HepG2 (cell line): Measurements from ENCODE around the gene CCL27. TPM values are rescaled to one million over a fixed set of nuclear protein-coding genes. Genes with fewer than 3 reads are reported as not detected.
A peak's percentile ranks its signal among the peaks of the same experiment; 100 is the strongest.

Source experiments
- ELK4 ChIP-seq: sonication (generic); formaldehyde crosslinking; IDR thresholded peaks from 2 replicates; pipeline ENCODE4 v1.9.0; 2021; ENCODE audit warnings: missing genetic modification reagents, borderline replicate concordance
- HNRNPL ChIP-seq: fragments of 200-400 bp; formaldehyde crosslinking; IDR thresholded peaks from 2 replicates; pipeline ENCODE4 v1.6.1; 2017; ENCODE audit warnings: mild to moderate bottlenecking, low read depth, low read length
- ZNF10 ChIP-seq: sonication (generic); formaldehyde crosslinking; IDR thresholded peaks from 2 replicates; pipeline ENCODE4 v1.4.0; 2020; ENCODE audit warnings: mild to moderate bottlenecking, low read depth, missing genetic modification reagents, borderline replicate concordance
- ZNF616 ChIP-seq: sonication (generic); formaldehyde crosslinking; IDR thresholded peaks from 2 replicates; pipeline ENCODE4 v1.5.0; 2020; ENCODE audit warnings: low read depth, mild to moderate bottlenecking, missing genetic modification reagents
- ZUFSP ChIP-seq: sonication (generic); formaldehyde crosslinking; IDR thresholded peaks from 2 replicates; pipeline ENCODE4 v1.9.0; 2021; ENCODE audit warnings: missing genetic modification reagents, mild to moderate bottlenecking, borderline replicate concordance
- polyA plus RNA-seq, 8 experiments: library from polyadenylated mRNA; depleted of rRNA in 3 of 8; stranded (reverse) in 7 of 8; unstranded in 1 of 8; fragments of >200 nt; fragmentation: Illumina TruSeq in 4 of 8; extraction: Trizol in 4 of 8; gene quantifications; 2 replicates each; pipeline versions ENCODE4 v1.2.1 to v1.2.3, GENCODE V29; 2011 to 2016; ENCODE audit warnings: low read depth in 4 of 8, missing spikeins in 1 of 8, mixed read lengths in 1 of 8; ENCODE audit not compliant: insufficient read depth in 1 of 8
- total RNA-seq, 5 experiments: library from RNA; depleted of rRNA; stranded (reverse); fragments of >200 nt; fragmentation: Illumina TruSeq; extraction: Trizol; gene quantifications; 2 replicates each; pipeline ENCODE4 v1.2.3, GENCODE V29; 2016; ENCODE audit warnings: low read depth in 1 of 5
- TF ChIP-seq, protein P1 (sequence below): sonication (generic); formaldehyde crosslinking; IDR thresholded peaks from 2 replicates; pipeline ENCODE4 v1.4.0; 2020; ENCODE audit warnings: missing genetic modification reagents, borderline replicate concordance
- TF ChIP-seq, protein P2 (sequence below): sonication (generic); formaldehyde crosslinking; IDR thresholded peaks from 2 replicates; pipeline ENCODE4 v1.4.0; 2020; ENCODE audit warnings: mild to moderate bottlenecking, missing genetic modification reagents, borderline replicate concordance
- TF ChIP-seq, protein P3 (sequence below), 2 experiments: fragments of 450-650 bp in 1 of 2; sonication (generic) in 1 of 2; formaldehyde crosslinking in 1 of 2; IDR thresholded peaks; 2 replicates each; pipeline versions ENCODE4 v1.6.1 to v1.8.0; 2016 to 2022; ENCODE audit warnings: antibody characterized with exemption in 1 of 2, mild to moderate bottlenecking in 1 of 2, missing genetic modification reagents in 1 of 2

The CCL27 gene
- total and polyA plus RNA-seq, 2 of the 13 experiments (the other 11 are each of a cell fraction or from before 2014, with no cell fraction given) = not detected

DNA sequence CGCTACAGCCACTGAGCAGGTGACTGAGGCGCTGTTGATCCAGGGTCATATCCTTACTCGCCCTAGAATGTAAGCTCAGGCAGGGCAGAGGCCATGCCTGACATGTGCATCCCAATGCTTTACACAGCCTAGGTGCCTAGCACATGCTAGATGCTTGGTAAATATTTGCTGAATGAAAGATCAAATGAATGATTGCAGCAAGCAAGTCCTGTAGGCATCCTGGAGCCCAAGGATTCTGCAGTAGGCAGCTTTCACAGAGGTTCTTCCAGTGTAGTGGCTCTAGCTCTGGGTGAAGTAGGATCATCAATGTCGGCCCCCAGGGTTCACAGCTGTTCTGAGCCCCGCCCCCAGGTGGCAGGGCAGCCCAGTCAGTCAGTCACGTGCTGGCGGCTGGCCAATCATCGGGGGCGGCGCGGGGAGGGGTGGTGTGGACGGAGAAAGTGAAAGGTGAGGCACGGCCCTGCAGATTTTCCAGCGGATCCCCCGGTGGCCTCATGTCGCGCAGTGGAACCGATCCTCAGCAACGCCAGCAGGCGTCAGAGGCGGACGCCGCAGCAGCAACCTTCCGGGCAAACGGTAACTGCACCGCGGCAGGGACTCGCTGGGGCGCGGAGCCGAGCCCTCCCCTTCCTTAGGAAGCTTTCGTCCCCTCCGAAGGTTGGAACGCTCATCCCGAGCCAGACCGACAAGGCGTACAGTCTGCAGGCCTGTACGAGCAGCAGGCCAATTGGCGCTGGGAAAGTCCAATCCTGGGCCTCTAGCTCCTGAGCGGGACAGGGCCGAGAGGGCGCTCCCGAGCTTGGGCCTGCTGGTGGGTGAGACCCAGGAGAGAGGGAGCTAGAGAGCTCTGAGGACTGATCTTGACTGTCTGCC lies 16.0 kb downstream of the CCL27 start, which contains the start of gene GALT (continued):
- no peak for TF ChIP-seq ELK4 (CRISPR knock-in tag)
- TF ChIP-seq, protein P1, sequence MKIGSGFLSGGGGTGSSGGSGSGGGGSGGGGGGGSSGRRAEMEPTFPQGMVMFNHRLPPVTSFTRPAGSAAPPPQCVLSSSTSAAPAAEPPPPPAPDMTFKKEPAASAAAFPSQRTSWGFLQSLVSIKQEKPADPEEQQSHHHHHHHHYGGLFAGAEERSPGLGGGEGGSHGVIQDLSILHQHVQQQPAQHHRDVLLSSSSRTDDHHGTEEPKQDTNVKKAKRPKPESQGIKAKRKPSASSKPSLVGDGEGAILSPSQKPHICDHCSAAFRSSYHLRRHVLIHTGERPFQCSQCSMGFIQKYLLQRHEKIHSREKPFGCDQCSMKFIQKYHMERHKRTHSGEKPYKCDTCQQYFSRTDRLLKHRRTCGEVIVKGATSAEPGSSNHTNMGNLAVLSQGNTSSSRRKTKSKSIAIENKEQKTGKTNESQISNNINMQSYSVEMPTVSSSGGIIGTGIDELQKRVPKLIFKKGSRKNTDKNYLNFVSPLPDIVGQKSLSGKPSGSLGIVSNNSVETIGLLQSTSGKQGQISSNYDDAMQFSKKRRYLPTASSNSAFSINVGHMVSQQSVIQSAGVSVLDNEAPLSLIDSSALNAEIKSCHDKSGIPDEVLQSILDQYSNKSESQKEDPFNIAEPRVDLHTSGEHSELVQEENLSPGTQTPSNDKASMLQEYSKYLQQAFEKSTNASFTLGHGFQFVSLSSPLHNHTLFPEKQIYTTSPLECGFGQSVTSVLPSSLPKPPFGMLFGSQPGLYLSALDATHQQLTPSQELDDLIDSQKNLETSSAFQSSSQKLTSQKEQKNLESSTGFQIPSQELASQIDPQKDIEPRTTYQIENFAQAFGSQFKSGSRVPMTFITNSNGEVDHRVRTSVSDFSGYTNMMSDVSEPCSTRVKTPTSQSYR (CRISPR knock-in tag) = no peak; the same call in 1 of the 2 replicates
- peak; percentile 56; the same call in 1 of the 2 replicates for TF ChIP-seq HNRNPL
- TF ChIP-seq ZUFSP = no peak
- TF ChIP-seq, protein P2, sequence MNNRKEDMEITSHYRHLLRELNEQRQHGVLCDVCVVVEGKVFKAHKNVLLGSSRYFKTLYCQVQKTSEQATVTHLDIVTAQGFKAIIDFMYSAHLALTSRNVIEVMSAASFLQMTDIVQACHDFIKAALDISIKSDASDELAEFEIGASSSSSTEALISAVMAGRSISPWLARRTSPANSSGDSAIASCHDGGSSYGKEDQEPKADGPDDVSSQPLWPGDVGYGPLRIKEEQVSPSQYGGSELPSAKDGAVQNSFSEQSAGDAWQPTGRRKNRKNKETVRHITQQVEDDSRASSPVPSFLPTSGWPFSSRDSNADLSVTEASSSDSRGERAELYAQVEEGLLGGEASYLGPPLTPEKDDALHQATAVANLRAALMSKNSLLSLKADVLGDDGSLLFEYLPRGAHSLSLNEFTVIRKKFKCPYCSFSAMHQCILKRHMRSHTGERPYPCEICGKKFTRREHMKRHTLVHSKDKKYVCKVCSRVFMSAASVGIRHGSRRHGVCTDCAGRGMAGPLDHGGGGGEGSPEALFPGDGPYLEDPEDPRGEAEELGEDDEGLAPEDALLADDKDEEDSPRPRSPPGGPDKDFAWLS (CRISPR knock-in tag) = no peak
- no peak for TF ChIP-seq ZNF616 (CRISPR knock-in tag)
- TF ChIP-seq, protein P3, sequence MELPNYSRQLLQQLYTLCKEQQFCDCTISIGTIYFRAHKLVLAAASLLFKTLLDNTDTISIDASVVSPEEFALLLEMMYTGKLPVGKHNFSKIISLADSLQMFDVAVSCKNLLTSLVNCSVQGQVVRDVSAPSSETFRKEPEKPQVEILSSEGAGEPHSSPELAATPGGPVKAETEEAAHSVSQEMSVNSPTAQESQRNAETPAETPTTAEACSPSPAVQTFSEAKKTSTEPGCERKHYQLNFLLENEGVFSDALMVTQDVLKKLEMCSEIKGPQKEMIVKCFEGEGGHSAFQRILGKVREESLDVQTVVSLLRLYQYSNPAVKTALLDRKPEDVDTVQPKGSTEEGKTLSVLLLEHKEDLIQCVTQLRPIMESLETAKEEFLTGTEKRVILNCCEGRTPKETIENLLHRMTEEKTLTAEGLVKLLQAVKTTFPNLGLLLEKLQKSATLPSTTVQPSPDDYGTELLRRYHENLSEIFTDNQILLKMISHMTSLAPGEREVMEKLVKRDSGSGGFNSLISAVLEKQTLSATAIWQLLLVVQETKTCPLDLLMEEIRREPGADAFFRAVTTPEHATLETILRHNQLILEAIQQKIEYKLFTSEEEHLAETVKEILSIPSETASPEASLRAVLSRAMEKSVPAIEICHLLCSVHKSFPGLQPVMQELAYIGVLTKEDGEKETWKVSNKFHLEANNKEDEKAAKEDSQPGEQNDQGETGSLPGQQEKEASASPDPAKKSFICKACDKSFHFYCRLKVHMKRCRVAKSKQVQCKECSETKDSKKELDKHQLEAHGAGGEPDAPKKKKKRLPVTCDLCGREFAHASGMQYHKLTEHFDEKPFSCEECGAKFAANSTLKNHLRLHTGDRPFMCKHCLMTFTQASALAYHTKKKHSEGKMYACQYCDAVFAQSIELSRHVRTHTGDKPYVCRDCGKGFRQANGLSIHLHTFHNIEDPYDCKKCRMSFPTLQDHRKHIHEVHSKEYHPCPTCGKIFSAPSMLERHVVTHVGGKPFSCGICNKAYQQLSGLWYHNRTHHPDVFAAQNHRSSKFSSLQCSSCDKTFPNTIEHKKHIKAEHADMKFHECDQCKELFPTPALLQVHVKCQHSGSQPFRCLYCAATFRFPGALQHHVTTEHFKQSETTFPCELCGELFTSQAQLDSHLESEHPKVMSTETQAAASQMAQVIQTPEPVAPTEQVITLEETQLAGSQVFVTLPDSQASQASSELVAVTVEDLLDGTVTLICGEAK (IDR thresholded peaks at IDR 0.05) = no peak
- TF ChIP-seq, protein P3 (CRISPR knock-in tag; IDR thresholded peaks at IDR 0.05) = no peak; the same call in 1 of the 2 replicates
- TF ChIP-seq ZNF10 (CRISPR knock-in tag) = no peak
